ENCODE measurements around the gene COX8A.

- TF ChIP-seq ATF6 (CRISPR knock-in tag; IDR thresholded peaks at IDR 0.05), result no peak
- no peak for TF ChIP-seq SMAD4 (CRISPR knock-in tag; IDR thresholded peaks at IDR 0.05)
- TF ChIP-seq ZNF532 (CRISPR knock-in tag; IDR thresholded peaks at IDR 0.05; ENCODE audit: borderline replicate concordance), result no peak
- TF ChIP-seq CTCF (IDR thresholded peaks at IDR 0.05), result no peak
- TF ChIP-seq E2F5 (CRISPR knock-in tag; IDR thresholded peaks at IDR 0.05), result no peak
- no peak for TF ChIP-seq ARID4B (CRISPR knock-in tag; IDR thresholded peaks at IDR 0.05; ENCODE audit: borderline replicate concordance)
- TF ChIP-seq USF1 (CRISPR knock-in tag; IDR thresholded peaks at IDR 0.05), result no peak
- no peak for TF ChIP-seq ETV6 (CRISPR knock-in tag; IDR thresholded peaks at IDR 0.05)
- no peak for TF ChIP-seq MAX (CRISPR knock-in tag; IDR thresholded peaks at IDR 0.05)
- TF ChIP-seq RELA (CRISPR knock-in tag; IDR thresholded peaks at IDR 0.05; ENCODE audit: borderline replicate concordance), result no peak
- no peak for TF ChIP-seq GTF2I (CRISPR knock-in tag; conservative IDR thresholded peaks at IDR 0.05)
These were observed 29.4 kb upstream of the COX8A start for GRCh38 chr11:63944987-63945386.
